ENCODE results near the gene AGMAT.

DNA sequence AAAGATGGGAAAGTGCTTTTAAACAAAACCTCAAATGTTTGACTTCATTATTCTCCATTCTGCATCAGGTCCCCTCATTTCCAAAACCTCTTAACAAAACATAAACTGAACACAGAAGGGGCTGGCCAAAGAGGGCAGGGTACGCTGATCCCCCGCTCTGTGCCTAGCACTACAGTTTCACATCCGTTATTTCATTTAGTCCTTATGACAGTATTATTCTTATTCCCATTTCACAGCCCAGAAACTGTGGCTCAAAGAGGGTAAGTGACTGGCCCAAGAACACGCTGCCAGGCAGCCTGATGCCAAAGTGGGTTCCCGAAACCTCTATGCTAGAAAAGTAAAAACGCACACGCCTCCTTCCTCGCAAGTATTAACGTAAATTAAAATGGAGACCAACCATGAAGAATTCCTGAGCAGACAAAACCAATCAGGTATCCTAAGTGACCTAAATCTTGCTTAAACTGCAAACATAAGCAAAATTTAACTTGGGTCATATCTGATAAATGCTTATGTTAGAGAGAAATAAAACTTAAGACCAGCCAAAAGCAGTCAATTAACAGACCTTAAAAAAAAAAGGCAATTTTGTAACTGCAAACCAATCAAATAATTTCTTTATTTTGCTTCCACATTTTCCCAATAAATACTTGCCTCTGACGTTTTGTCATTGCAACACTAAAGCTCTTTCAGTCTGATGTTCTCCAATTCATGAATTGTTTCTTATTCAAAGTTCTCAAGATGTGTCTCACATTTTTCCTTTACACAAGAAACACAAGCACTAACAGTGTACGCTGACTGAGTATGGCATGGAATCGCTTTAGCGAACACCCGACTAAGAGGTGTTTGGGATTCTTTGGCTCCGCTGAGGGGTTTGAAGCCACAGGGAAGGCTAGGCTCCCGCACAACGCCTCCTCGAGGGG is 61.5 kb downstream of the AGMAT start:
- TF ChIP-seq, protein P1, sequence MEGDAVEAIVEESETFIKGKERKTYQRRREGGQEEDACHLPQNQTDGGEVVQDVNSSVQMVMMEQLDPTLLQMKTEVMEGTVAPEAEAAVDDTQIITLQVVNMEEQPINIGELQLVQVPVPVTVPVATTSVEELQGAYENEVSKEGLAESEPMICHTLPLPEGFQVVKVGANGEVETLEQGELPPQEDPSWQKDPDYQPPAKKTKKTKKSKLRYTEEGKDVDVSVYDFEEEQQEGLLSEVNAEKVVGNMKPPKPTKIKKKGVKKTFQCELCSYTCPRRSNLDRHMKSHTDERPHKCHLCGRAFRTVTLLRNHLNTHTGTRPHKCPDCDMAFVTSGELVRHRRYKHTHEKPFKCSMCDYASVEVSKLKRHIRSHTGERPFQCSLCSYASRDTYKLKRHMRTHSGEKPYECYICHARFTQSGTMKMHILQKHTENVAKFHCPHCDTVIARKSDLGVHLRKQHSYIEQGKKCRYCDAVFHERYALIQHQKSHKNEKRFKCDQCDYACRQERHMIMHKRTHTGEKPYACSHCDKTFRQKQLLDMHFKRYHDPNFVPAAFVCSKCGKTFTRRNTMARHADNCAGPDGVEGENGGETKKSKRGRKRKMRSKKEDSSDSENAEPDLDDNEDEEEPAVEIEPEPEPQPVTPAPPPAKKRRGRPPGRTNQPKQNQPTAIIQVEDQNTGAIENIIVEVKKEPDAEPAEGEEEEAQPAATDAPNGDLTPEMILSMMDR (IDR thresholded peaks at IDR 0.05; ENCODE audit: borderline replicate concordance, extremely low read depth, low read length, poor library complexity, severe bottlenecking) = no peak
- TF ChIP-seq EZH2 (IDR thresholded peaks at IDR 0.05; ENCODE audit: borderline replicate concordance, low read depth, low read length, severe bottlenecking) = no peak
